Hippocampal formation (tissue), 2 donors: Measurements from ENCODE around the gene NAV2.

Source experiments
- DNase-seq, 2 donors: peaks; one replicate each; lab custom pipeline; 2025; lab: John Stamatoyannopoulos, UW

The NAV2 gene

DNA sequence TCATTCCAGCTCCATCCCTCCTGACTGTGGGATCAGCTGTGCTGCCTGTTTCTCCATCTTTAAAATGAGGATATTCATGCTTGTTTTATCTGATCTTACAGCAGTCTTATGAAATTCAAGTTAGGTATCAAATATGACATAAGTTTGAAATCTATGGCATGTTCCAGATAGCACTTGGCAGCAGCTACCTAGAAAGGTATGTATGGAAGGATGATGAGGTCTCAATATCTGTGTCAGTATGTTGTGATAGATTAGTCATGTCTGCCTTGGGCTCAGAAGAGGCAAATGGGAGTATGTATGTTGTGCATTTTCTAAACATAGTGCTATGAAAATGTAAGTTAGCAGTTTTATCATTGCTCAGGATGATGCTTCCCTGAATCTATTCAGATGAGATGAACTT, 122.1 kb downstream of the NAV2 start:
- no peak for DNase-seq

DNA sequence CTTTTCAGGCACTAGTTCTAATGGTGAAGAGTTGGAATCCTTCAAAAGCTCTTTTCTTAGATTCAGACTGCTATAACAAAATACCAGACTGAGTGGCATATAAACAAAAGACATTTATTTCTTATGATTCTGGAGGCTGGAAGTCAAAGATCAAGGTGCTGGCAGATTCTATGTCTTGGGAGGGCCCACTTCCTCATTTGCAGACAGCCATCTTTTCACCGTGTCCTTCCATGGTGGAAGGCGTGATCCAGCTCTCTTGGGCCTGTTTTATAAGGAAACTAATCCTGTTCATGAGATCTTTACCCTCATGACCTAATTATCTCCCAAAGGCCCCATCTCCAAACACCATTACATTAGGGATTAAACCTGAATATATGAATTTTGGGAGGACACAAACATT, 124.0 kb downstream of the NAV2 start:
- DNase-seq = no peak

DNA sequence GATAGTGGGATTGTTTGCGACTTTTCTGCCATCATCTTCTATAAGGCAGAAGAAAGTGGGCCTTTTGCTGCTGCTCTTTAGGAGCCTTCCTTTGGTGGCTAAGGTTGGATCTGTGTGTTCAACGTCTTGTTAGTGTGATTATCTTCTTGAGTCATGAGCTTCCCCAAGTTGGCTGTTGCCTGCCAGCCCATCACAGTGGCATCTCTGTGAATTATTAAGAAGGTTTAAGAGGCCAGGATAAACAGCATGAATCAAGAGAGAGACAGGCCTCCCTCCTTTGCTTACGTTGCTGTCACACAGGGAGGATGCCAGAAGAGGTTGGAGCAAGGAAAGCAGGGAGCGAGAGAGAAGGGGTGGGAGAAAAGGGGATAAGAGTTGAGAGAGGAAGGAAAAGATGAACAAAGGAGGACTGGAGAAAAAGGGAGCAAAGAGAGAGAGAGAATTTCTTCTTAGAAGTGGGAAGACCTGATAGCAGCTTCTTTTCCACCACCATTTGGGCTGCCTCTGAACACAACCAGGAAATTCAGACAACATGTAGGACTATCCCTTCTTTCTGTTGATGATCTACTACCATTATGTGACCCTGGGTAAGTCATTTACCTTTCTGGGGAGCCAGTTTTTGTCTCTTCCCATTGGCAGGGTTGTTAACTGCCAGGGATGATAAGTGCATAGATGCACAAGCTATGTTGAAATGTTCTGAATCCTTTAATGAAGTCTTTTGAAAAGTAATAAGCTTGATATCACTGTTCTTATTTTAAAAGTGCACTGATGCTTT, 126.5 kb downstream of the NAV2 start:
- no peak for DNase-seq

DNA sequence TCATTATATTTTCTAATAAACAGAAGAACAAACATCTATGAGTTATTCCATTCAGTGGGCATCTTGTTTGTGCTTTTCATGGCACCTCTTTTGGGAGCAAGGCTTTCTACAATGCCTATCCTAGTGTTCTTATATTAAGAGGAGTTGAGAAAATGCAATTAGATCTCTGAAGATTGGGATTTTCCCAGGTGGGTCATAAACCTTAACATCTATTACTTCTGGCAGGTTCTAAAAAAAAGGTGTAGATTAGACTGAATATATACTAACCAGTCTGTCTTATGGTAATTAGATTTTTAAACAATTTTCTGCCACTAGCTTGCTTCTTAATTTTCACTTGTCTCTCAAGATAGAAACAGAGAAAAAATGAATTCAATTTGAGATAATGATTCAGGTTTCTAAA, 128.3 kb downstream of the NAV2 start:
- DNase-seq = no peak

DNA sequence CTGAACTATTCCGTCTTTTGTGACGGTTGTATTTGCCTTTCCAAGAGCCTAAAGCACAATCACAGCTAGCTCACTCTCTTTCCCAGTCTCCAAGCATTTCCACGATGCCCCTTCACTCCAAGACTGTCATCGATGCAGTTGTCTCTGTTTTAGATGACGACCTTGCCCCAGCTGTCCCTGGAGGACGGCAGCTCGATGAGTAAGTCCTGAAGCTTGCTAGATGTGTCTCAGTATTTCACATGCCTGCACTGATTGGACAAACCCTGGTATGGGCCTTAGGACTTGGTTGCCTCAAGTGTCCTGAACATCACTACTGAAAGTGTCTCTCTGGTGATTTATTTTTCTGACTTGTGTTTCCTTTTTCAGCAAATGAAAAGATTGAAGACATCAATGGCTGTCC, 129.9 kb downstream of the NAV2 start:
- no peak for DNase-seq

DNA sequence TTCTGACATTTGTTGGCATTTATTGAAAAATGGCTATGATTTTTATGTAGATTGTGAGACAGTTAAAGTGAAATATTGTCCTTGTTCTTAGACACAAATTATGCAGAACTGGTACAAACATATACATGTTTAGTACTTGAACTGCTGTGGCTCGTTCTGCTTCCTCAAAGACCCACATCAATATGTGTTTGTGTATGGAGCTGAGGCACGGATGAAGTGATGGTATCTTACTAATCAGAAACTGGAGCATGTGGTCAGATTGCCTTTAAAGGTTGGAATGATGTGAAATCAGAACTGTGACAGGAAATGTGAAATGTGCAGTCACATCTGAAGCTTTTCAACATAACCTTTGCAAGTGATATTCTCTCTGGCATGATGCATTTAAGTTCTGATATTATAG, 130.4 kb downstream of the NAV2 start:
- DNase-seq = no peak

DNA sequence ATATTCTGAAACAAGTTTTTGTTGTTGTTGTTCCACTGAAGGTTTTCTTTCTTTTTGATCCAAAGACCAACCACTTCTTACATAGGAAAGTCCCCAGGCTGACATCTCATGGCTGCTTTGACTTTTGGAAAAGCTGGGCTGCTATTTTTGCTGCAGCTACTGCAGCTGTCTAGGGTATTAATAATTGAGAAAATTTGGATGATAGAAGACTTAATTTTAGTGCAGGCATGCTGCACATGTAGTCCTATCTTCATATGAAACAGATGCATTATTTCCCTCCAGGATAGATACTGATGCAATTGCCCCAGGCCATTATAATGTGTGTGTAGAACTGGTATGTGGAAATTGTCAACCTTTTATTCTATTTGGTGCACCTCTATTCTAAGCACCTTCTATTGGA, 131.4 kb downstream of the NAV2 start:
- DNase-seq = no peak

DNA sequence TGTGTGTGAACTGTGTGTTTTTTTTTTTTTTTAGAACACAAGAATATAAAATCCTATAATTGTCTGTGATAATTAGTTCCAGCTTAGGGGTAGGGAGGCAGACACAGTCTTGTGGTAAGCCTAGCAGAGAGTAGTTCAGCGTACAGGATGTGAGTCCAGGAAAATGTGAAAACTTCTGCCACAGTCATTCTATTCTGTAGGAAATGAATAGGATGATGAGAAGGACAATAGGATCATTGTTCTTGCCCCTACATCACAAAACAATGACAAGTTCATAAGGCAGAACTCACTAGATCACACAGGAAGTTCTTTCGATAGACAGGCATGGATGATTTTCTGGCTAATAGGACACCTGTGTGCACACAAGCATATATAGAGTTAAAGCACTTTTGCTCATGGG, 132.2 kb downstream of the NAV2 start:
- peak in 1 of 2 donors; percentile 88 for DNase-seq

DNA sequence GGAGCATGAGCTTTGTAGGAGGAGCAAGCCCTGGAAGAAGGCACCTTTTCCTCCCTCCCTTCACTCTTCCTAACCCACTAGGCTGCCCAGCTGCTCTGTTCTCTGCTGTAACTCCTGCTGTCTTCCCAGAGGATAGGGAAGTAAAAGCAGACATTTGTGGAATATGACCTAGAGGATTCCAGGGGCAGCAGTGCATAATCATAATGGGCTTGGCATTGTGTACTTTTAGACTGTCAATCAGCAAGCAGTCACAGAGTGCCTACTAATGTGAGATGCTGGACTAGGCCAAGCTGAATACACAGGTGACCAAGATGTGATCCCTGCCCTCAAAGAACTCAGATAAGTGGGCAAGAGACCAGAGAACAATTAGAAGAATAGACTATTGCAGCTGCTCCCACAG, 133.0 kb downstream of the NAV2 start:
- no peak for DNase-seq

DNA sequence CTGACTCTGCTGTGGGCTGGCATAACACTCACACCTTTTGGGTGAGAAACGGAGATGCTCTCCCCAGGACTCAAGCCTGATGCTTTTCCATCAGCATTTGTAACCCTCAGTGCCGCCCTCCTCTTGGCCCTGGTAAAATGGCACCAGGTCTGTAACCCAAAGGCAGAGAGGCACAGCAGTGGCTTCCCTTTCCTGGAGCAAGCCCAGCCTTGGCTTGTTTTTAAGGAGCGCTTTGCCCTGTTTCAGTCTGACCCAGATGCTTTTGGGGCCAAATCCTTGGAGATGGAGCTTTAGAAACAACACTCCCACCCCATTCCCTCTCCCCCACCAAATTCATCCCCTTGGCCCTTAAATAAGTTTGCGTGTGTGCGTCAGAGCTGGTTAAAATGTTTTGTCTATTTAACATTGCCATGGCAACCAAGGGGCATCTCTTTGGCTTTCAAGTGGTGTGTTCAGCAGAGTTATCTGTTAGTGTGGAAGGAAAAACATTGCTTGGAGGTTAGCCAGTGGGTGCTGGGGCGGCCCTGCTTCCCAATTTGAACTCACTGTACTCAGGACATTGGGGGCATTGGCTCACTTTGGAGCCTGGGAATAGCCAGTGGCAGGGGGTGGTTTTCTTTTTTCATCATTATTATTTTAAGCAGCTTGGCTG, 134.1 kb downstream of the NAV2 start:
- no peak for DNase-seq

DNA sequence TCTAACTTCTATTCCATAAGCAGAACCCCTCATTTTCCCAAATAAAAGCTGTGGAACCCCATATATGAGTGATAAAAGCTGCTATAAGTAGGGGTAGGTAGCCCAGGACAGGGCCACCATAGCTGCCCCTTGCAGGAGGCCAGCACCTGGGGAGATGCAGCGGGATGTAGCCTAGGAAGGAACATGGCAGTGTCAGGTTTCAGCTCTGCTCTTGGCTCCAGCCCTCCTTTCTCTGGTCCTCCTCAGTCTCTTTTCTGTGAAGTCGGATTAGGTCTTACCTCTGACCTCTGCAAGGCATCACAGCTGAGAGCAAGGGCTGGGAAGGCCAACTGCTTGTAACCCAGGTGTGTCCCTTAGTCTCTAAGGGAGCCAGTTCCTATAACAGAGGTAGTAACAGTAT, 135.6 kb downstream of the NAV2 start:
- no peak for DNase-seq

DNA sequence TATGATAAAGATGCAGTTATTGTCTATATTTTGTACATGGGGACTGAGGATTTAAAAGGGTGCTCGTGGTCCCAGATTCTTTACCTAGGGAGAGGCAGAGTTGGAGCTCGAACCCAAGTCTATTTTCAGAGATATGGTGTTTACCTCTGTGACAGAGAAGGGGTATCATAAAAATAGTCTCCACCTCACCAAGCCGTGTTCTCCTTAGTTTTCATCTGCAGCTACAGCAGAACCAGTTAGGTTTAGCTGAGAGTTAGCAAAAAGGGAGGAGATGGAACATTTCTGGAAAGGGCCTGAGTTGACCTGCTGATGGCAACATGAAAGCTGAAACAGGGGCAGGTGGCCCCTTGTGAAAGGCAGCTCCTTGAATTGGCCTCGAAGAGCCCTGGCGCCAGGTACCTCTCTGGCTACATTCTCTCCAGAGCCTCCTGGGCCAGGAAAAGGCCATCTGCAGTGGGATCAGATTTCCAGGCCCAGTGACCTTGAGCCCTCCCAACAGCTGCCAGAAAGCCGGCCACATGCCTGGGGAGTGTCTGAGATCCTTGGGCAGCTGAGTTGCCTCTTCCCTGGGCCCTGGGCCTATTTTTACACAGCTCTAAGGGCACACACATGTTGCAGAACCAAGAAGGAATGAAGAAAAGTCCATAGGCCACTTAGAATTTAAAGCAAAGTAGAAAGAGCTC, 136.6 kb downstream of the NAV2 start:
- DNase-seq = no peak

DNA sequence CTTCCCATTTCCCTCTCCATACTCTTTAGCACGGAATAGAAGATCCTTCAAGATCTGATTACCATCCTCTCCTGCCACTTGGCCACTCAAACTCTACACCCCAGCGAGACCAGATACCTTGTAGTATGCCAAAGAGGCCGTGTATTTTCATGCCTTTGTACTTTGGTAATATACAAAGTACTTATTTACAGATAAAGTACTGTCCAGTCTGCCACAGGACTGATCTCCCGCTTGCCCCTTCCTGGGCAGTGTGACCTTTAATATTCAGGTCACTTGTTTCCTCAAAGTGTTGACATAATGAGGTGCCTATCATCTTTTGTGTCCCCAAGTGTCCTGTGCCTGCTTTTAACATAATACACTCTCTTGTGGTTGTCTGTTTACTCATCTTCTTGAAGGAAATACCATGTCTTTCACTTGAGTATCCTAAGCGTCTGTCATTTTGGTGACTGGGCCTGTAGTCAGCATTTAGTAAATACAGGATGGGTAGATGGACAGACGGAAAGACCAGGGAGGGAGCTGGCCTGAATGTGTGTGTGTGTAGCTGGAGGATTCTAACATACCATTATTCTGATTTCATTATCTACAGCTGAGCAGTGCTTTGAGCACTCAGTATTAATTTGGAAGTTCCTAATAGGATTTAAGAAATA, 137.4 kb downstream of the NAV2 start:
- DNase-seq = no peak

DNA sequence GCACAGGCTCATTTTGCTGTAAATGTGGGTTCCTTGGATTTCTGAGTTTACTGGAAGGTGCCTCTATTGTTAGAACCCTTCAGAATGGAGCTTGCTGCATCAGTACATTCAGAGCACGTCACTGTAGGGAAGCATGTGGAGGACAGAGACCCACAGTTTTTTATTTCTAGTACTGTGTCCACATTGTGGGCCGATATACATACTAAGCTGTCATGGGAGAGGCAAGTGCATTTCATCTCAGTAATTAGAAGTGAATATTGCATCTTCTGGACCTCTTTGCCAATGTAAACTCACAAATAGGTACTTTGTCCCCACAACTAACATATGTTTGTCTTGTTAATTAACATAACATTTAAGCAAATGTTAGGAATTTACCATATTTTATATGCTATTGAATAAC, 139.7 kb downstream of the NAV2 start:
- DNase-seq = no peak

DNA sequence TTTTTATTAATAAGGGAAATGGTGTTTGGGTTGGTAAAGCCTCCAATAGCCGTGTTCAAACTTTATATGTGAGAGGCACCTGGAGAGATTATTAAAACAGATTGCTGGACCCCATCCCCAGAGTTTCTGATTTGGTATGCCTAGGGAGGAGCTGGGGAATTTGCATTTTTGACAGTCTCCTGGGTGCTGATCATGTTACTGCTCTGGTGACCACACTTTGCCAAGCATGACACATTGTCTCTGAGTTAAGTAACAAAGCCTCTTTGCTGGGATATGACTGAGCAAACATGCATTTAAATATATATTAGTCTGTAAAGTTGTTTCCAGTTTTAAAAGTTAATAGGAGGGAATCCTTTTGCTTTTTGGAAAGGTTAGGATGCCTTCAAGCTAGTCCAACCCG, 140.4 kb downstream of the NAV2 start:
- no peak for DNase-seq

DNA sequence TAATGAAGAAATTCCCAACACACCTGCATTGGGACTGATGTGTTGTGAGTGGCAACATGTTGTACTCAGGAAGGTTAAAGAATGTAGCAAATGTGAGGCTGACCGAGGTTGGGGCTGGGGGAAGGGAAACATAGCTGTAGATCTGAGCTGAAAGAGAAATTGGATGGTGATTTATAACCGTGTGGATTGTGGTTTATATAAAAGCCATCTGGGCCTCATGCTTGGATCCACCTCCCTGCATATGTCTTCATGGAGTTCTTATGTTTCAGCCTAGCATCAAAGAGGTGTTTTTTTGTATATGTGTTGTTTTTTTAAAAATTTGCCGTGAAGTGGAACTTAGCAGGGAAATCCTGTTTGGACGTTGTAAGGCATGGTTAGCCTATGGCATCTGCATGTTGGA, 141.3 kb downstream of the NAV2 start:
- no peak for DNase-seq

DNA sequence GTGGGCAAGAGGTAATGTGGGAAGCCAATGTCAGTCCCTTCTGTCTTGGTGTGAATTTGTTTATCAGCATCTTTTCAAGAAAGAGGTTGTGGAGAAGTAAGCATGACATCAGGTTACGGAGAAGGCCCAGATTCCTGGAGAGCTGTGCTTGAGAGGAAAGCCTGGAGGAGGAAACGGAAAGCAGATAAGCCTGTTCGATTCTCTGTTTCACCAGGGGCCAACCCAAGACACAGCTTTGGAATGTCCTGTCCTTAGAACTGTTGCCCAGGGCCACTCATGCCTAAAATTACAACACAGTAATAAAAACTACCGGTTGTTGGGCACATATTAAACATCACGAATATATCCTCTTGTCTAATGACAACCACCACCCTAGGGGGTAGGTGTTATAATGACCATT, 148.5 kb downstream of the NAV2 start:
- no peak for DNase-seq

DNA sequence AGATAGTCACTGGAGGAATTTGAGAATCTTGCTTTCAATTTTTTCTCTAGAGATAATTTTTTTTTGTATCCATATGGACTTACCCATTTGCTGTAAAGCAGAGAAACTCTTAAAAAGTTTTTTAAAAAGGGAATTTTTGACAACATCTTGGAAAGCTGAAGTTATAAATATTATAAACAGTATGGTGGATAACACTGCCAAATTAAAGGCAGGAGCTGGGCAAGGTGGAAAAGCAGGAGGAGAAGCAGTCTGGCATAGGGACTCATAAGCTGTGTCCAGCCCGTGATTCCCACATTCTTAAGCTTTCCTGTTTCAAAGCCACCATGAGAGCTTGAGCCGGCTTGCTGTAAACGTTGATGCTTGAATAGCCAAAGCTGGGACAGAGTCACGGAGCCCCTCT, 149.5 kb downstream of the NAV2 start:
- DNase-seq = no peak

DNA sequence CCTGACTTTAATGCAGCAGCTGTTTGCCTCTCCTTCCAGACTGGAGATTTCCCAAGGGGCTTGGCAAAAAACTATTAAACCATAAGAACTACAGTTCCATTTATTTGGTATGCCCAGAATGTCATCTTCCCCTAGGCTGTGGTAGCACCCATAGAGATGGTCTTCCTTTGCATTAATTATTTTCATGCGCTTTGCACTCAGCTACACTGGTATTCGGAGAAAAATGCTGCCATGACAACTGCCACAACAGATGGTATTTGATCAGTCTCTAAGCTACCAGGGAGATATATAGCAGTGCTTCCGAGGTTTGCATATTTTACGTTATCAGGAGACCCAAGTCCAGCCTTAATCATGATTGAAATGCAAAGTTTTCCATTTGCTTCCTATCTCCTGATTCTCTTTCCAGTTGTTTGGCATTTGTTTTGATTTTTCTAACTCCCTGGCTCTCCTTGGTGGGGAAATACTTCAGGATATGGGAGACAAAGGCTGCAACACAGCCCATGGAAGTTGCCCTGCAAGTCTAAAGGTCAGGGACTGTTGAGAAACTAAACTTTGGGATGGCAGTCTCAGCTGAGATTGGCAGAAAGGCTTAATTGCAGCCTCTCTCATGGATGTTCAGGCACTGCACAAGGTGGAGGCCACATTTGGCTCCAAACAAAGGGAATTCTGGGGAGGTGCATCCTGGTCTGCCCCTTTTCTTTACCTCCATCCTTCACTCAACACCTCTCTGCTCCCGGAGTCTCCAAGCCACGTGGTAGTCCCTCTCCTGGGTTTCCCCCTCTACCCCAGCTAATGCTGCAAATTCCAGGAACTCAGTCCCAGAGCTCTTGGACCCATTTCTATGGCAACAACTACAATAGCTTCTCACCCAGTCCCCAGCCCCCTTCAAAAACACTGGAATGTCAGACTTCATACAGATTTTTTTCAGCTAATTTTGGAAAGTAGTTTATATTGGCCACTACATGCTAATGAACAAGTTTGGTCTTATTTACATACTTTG, 151.8 kb downstream of the NAV2 start:
- DNase-seq = peak in 1 of 2 donors; percentile 17

DNA sequence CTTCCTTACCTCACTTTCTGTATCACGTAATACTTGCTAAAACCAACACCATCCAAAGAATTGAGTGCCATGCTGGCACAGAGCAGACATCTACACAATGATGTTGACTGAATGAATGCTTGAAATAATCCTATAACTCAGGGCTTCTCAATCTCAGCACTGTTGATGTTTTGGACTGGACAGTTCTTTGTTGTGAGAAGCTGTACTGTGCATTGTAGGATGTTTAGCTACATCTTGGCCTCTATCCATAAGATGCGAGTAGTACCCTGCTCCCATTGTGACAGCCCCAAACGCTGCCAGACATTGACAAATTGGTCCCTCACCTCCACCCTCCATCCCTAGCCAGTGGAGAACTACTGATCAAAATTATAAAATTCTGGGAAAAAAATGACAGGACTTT, 153.4 kb downstream of the NAV2 start:
- no peak for DNase-seq

DNA sequence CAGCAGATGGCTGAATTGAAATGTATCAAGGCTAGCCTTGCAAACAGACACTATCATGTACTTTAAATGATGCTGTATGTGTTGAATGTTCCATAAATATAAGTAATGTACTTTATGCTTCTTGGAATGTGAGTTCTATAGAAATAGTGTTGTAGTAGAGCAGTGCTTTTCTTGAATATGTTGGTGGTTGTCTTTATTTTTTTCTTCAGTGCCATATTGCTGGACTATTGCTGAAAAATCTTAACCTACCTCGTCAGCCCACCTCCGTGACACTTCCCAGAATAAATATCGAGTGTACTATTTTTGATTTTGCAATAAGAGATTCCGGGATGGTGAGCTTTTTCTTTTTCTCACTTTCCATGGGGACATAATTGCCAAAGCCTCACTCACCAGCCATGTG, 153.9 kb downstream of the NAV2 start:
- no peak for DNase-seq

DNA sequence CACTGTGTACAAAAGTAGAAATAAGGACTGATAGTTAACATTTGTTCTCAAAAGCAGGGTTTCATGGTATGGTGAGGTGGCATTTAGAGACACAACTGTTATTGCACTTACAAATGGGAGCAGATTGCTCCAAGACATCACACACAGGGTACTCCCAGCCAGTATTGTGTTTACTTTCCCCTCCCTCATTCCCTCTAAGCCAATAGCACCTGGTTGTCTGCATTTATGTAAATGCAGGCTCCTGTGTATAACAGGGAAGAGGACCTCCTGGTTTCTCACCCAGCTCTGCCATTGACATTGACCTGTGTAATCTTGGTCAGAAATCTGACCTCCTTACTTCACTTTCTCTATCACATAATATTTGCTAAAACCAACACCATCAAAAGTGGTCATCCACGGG, 154.4 kb downstream of the NAV2 start:
- no peak for DNase-seq
